T-helper 2 cell (primary cell): ENCODE results near the gene RIN3.
A peak's percentile ranks its signal among the peaks of the same experiment; 100 is the strongest.
"Not testable (repeated sequence)": the region's sequence is repeated elsewhere in the genome, so short reads cannot be mapped to it uniquely, and the experiment has no call there.

Source experiments
- DNase-seq, 5 experiments: peaks; one replicate each; pipeline versions ENCODE4 v3.0.0 to v3.0.0-alpha.2; 2012 to 2022

Gene RIN3

GRCh38 chr14:92531106-92531873 lies 17.7 kb downstream of the RIN3 start:
- peak in 1 of 5 experiments; percentile 92 for DNase-seq

- DNase-seq = no peak
Measured at GRCh38 chr14:92532490-92533163, 19.0 kb downstream of the RIN3 start.

GRCh38 chr14:92534932-92535643 lies 21.5 kb downstream of the RIN3 start:
- peak in 1 of 5 experiments; percentile 60 for DNase-seq

GRCh38 chr14:92536231-92536630 lies 22.6 kb downstream of the RIN3 start:
- DNase-seq = not testable (repeated sequence)

- no peak for DNase-seq
Measured at GRCh38 chr14:92538412-92538985, 24.9 kb downstream of the RIN3 start.

GRCh38 chr14:92539419-92539818 lies 25.8 kb downstream of the RIN3 start:
- no peak for DNase-seq

GRCh38 chr14:92539875-92540274 lies 26.3 kb downstream of the RIN3 start:
- DNase-seq = no peak

- DNase-seq = no peak
Measured at GRCh38 chr14:92540472-92541048, 27.0 kb downstream of the RIN3 start.

GRCh38 chr14:92542766-92543554 lies 29.4 kb downstream of the RIN3 start:
- no peak for DNase-seq

GRCh38 chr14:92544051-92544720 lies 30.6 kb downstream of the RIN3 start:
- DNase-seq = no peak

- DNase-seq = no peak
Measured at GRCh38 chr14:92546347-92547053, 32.9 kb downstream of the RIN3 start.

GRCh38 chr14:92549105-92549858 lies 35.7 kb downstream of the RIN3 start:
- no peak for DNase-seq

- no peak for DNase-seq
Measured at GRCh38 chr14:92549859-92550230, 36.3 kb downstream of the RIN3 start.

- peak in 1 of 5 experiments; percentile 26 for DNase-seq
Measured at GRCh38 chr14:92551044-92551841, 37.7 kb downstream of the RIN3 start.

- no peak for DNase-seq
Measured at GRCh38 chr14:92552066-92552465, 38.5 kb downstream of the RIN3 start.

GRCh38 chr14:92553438-92553837 lies 39.9 kb downstream of the RIN3 start:
- DNase-seq = no peak

- DNase-seq = no peak
Measured at GRCh38 chr14:92555465-92556111, 42.0 kb downstream of the RIN3 start.

GRCh38 chr14:92556255-92556741 lies 42.7 kb downstream of the RIN3 start:
- DNase-seq = no peak
